OCI-LY7 (cell line): ENCODE data around the gene NUDT22. TPM values are rescaled to one million over a fixed set of nuclear protein-coding genes. Genes with fewer than 3 reads are reported as not detected.

Experiments
- BruUV-seq: library from RNA; stranded (reverse); fragments of 400-500 nt; replicated peaks from 2 replicates; lab custom pipeline; 2021; lab: Mats Ljungman, UMichigan
- CTCF ChIA-PET: fragments of 300-600 bp; sonication (Branson Sonifier 250); formaldehyde crosslinking; loops from one replicate; lab custom pipeline; 2022; ENCODE audit warnings: antibody characterized with exemption; ENCODE audit not compliant: unreplicated experiment; lab: Charles Lee
- POLR2A ChIA-PET: fragments of 300-600 bp; sonication (Branson Sonifier 250); formaldehyde crosslinking; loops from one replicate; lab custom pipeline; 2022; ENCODE audit warnings: antibody characterized with exemption; lab: Charles Lee
- DNase-seq: peaks from one replicate; pipeline ENCODE4 v3.0.0-alpha.2; 2015; ENCODE audit warnings: low spot score
- H2AFZ ChIP-seq: fragments of 200-600 bp; sonication (generic), shearing (Covaris generic); 2 replicates; pipeline ENCODE4 v1.6.1; 2014; ENCODE audit warnings: mild to moderate bottlenecking, antibody characterized with exemption, low read length, moderate library complexity
- H3K27ac ChIP-seq: fragments of 200-600 bp; sonication (generic); 2 replicates; pipeline ENCODE4 v1.5.1; 2014; ENCODE audit warnings: mixed run types, low read depth, mild to moderate bottlenecking, moderate library complexity, low read length, inconsistent platforms; ENCODE audit not compliant: poor library complexity, severe bottlenecking
- H3K36me3 ChIP-seq: fragments of 200-600 bp; sonication (generic); 2 replicates; pipeline ENCODE4 v1.6.1; 2014; ENCODE audit warnings: mild to moderate bottlenecking, antibody characterized with exemption, low read length, moderate library complexity, mixed read lengths; ENCODE audit not compliant: insufficient read depth
- H3K4me1 ChIP-seq: fragments of 200-600 bp; sonication (generic); 2 replicates; pipeline ENCODE4 v1.5.1; 2014; ENCODE audit warnings: mild to moderate bottlenecking, low read length; ENCODE audit not compliant: insufficient read depth, poor library complexity, severe bottlenecking
- H3K4me2 ChIP-seq: fragments of 200-600 bp; sonication (generic); 2 replicates; pipeline ENCODE4 v1.6.1; 2014; ENCODE audit warnings: mild to moderate bottlenecking, low read length
- H3K4me3 ChIP-seq: fragments of 200-600 bp; sonication (generic); 2 replicates; pipeline ENCODE4 v1.5.1; 2014; ENCODE audit warnings: mild to moderate bottlenecking, low read depth, low read length; ENCODE audit not compliant: poor library complexity, severe bottlenecking
- H3K79me2 ChIP-seq: fragments of 200-600 bp; sonication (generic); 2 replicates; pipeline ENCODE4 v1.6.1; 2016; ENCODE audit warnings: low read depth, mild to moderate bottlenecking, low read length, moderate library complexity, mixed read lengths; ENCODE audit not compliant: insufficient read depth
- H3K9me2 ChIP-seq: fragments of 200-600 bp; sonication (generic); 2 replicates; pipeline ENCODE4 v1.6.1; 2016; ENCODE audit warnings: mild to moderate bottlenecking, low read length, mixed read lengths; ENCODE audit not compliant: insufficient read depth
- H3K9me3 ChIP-seq: fragments of 200-600 bp; sonication (generic); 2 replicates; pipeline ENCODE4 v1.6.1; 2014; ENCODE audit warnings: mild to moderate bottlenecking, mixed run types, low read length, mixed read lengths
- H4K20me1 ChIP-seq: fragments of 200-600 bp; sonication (generic); 2 replicates; pipeline ENCODE4 v1.6.1; 2014; ENCODE audit warnings: mild to moderate bottlenecking, antibody characterized with exemption, low read length, moderate library complexity, mixed read lengths; ENCODE audit not compliant: insufficient read depth
- CTCF ChIP-seq: fragments of 200-600 bp; sonication (generic); conservative IDR thresholded peaks from 2 replicates; pipeline ENCODE4 v1.5.1; 2014; ENCODE audit warnings: mild to moderate bottlenecking, antibody characterized with exemption, low read length, moderate library complexity, mixed read lengths
- EZH2phosphoT487 ChIP-seq: fragments of 200-600 bp; sonication (generic); IDR thresholded peaks from 2 replicates; pipeline ENCODE4 v1.6.1; 2018; ENCODE audit warnings: low read depth, borderline replicate concordance, mild to moderate bottlenecking, mixed run types, antibody characterized with exemption, low read length, moderate library complexity, mixed read lengths
- intact Hi-C: fragments of 100-400 bp; cut with micrococcal nuclease; formaldehyde crosslinking; loops from one replicate; pipeline ENCODE4 v1.10.0; 2022; ENCODE audit not compliant: unreplicated experiment
- total RNA-seq, 2 experiments: library from RNA; depleted of rRNA in 1 of 2; stranded (reverse); fragments of >200 nt in 1 of 2; shearing (Covaris generic) in 1 of 2; gene quantifications; 2 replicates each; pipeline ENCODE4 v1.2.3, GENCODE V29; 2014 to 2022

The NUDT22 gene
- total RNA-seq, 2 experiments from 2014 or later = 81.4 to 98.4 TPM

- Histone ChIP-seq H4K20me1 (no peaks in the 10 kb centered on the region), H2AFZ (no peak overlapping the region), H3K79me2 (no peaks in the 10 kb centered on the region), H3K4me3 (no peak overlapping the region), H3K4me2 (no peak overlapping the region), H3K4me1 (no peaks in the 10 kb centered on the region), H3K9me3 (no peaks in the 10 kb centered on the region), H3K27ac (no peak overlapping the region), H3K9me2 (no peaks in the 10 kb centered on the region), H3K36me3 (no peaks in the 10 kb centered on the region)
- TF ChIP-seq CTCF = no peak
- TF ChIP-seq EZH2phosphoT487 = no peak
- intact Hi-C loops = no loop called here
- no TSS peak for BruUV-seq
- CTCF ChIA-PET = interaction anchor here (0.7 kb wide), 1 partner anchor 9 kb away, joined by 3 read pairs; no protein-coding TSS in a partner anchor
- no peak for DNase-seq
- POLR2A ChIA-PET = no interaction called here
These were observed 33.0 kb downstream of the NUDT22 start for GRCh38 chr11:64258946-64259532.

- Histone ChIP-seq H4K20me1 (no peaks in the 10 kb centered on the region), H3K4me3 (no peak overlapping the region), H3K36me3 (no peaks in the 10 kb centered on the region), H3K79me2 (no peaks in the 10 kb centered on the region), H3K4me1 (no peaks in the 10 kb centered on the region), H3K4me2 (no peak overlapping the region), H3K9me3 (no peaks in the 10 kb centered on the region), H2AFZ (no peak overlapping the region), H3K9me2 (no peaks in the 10 kb centered on the region), H3K27ac (no peak overlapping the region)
- intact Hi-C loops = no loop called here
- no peak for DNase-seq
- POLR2A ChIA-PET = no interaction called here
- TF ChIP-seq CTCF (no peak), EZH2phosphoT487 (no peak)
- BruUV-seq = no TSS peak
- CTCF ChIA-PET = no interaction called here
These were observed 33.5 kb downstream of the NUDT22 start for GRCh38 chr11:64259533-64260067.

DNA sequence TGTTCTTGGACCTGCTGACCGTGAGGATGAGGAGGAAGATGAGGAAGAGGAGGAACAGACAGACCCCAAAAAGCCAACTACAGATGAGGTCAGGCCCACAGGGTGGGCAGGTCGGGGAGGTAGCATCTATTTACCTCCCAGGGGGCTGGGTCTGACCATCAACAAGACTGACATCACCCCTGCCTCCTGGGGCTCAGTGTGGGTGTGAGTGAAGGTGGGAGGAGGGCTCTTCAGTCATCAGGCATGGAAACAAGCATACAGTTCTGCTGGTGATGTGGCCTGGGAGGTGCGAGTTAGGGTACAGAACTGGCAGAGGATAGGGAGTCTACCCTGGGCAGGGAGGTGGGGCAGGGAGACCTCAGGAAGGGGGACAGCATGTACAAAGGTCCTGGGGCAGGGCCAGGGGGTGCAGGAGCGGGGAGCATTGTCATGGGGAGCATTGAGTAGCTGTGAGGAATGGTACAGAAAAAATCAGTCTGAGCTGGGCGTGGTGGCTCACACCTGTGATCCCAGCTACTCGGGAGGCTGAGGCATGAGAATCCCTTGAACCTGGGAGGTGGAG, 34.2 kb downstream of the NUDT22 start:
- TF ChIP-seq CTCF (no peak), EZH2phosphoT487 (no peak)
- CTCF ChIA-PET = no interaction called here

More for the DNA sequence above, 34.2 kb downstream of the NUDT22 start:
- Histone ChIP-seq H4K20me1 (no peaks in the 10 kb centered on the region), H3K4me3 (no peak overlapping the region), H3K9me2 (no peaks in the 10 kb centered on the region), H3K9me3 (no peaks in the 10 kb centered on the region), H3K4me1 (peaks cover under 1% of the 10 kb centered on the region), H3K36me3 (no peaks in the 10 kb centered on the region), H3K27ac (no peak overlapping the region), H2AFZ (no peak overlapping the region), H3K4me2 (no peak overlapping the region), H3K79me2 (no peaks in the 10 kb centered on the region)
- no TSS peak for BruUV-seq
- intact Hi-C loops = no loop called here
- DNase-seq = no peak
- POLR2A ChIA-PET = interaction anchor here (0.6 kb wide), 1 partner anchor 67 kb away, joined by 5 read pairs; no protein-coding TSS in a partner anchor
